DMS53 treated with DMSO at 0.1 percent for 48 hours (cell line): ENCODE measurements around the gene CCDC38.

ENCODE experiments used
- DNase-seq: peaks from one replicate; lab custom pipeline; 2025; ENCODE audit not compliant: unreplicated experiment; lab: John Stamatoyannopoulos, UW

Gene CCDC38

DNA sequence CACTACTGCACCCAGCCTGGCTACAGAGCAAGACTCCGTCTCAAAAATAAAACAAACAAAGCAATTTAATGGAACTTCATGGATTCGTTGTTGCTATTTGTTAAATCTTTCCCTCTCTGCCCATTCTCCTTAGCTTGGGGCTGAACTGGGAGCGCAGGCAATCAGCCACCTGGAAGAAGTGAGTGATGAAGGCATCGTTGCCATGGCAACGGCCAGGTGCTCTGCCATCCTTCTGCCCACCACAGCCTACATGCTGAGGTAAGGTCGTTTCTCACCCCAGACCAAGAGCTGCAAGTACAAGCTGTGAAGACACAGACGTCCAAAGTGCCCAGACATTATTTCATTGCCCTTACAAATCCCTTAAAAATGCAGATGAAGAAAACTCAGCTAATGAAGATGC, 19.8 kb upstream of the CCDC38 start:
- DNase-seq = no peak

DNA sequence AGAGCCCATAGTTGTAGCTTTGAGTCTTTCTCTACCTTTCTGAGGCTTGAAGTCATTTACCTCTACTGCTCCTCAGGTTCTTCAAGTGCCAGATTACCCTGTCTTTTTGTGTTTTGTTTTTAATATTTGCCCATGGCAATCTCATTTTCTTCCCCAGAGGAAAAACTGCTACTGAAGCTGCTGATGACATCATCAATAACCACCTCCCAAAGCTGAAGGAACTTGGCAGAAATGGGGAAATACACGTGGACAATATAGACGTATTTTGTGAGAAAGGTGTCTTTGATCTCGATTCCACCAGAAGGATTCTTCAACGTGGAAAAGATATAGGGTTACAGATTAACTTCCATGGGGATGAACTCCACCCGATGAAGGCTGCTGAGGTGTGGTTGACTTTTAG, 17.8 kb upstream of the CCDC38 start:
- DNase-seq = no peak

DNA sequence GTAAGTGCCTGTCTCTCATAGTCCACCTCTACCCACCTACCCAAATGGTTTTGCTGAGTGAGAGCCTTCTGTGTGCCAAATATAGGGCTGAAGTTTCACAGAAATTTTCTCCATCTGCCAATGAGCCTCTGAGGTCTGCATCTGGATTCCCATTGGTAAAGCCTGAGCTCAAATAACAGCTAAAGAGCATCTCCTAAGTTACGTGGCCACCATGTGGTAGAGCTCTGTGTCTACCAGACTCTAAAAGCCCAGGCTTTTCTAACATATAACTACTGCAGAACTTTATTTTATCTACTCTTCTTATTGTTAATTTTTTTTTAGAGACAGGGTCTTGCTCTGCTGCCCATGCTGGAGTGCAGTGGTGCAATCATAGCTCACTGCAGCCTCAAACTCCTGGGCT, 16.7 kb upstream of the CCDC38 start:
- DNase-seq = peak; percentile 26

DNA sequence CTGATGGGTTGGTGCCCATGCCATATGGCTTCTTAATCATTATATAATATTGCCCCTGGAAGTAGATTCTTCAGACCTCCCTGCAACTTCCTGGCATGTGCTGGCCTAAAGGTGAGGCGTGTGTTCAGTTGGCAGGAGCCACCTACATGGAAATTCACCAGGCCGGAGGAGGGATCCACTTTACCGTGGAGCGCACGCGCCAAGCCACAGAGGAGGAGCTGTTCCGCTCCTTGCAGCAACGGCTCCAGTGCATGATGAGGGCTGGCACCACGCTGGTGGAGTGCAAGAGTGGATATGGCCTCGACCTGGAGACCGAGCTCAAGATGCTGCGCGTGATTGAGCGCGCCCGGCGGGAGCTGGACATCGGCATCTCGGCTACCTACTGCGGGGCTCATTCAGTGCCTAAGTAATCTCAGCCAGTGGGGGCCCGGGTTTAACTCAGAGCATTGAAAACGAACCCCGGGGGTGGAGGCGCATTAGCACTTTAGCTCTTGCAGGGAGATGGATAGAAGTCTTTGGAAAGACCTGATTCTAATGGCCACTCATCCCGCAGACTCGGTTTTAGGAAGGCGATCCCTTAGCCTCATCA, 14.2 kb upstream of the CCDC38 start:
- no peak for DNase-seq

DNA sequence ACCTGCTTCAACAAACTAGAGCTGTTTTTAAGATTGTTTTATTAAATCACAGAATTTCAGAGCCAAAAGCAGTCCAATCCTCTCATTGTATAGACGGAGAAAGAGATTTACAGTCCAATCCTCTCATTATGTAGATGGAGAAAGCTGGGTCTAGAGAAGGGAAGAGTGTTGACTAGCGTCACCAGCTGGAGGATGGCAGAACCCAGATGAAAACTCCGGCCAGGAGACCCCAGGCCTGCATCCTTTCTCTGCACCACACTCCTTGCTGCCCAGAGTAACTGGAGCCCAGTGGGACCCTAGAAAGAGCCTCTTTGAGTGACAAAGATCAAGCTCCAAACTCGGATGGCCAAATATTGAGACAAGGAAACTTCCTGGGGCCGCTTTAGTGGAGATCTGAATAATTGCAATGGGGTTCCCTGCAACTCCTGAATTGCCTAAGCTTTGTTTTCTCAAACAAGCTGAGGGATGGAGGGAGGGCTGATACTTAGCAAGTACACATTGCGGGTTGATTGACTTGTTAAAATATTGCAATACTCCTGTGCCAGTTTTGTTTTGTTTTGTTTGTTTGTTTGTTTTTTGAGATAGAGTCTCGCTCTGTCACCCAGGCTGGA, 13.2 kb upstream of the CCDC38 start:
- DNase-seq = no peak

DNA sequence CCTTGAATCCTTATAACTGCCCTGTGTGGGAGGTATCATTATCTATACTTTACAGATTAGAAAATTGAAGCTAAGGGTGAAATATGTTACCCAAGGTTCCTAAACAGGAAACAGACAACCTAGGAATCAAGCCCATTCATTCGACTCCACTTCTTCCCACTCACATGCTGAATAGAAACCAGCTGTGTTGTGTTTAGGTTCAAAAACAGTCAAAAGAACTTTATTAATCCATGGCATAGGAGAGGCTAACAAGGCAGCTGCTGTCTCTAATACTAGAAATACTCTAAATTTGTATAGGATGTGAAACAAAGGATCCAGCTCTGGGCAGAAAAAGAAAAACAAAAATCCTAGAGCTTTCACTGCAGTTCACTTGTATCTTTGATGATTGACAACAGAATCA, 10.6 kb upstream of the CCDC38 start:
- no peak for DNase-seq

DNA sequence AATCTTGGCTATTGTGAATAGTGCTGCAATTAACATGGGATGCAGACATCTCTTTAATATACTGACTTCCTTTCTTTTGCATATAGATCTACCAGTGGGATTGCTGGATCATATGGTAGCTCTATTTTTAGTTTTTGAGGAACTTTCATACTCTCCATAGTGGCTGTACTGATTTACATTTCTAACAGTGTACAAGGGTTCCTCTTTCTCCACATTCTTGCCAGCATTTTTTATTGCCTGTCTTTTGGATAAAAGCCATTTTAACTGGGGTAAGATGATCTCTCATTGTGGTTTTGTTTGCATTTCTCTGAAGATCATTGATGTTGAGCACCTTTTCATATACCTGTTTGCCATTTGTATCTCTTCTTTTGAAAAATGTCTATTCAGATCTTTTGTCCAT, 9.1 kb upstream of the CCDC38 start:
- no peak for DNase-seq

DNA sequence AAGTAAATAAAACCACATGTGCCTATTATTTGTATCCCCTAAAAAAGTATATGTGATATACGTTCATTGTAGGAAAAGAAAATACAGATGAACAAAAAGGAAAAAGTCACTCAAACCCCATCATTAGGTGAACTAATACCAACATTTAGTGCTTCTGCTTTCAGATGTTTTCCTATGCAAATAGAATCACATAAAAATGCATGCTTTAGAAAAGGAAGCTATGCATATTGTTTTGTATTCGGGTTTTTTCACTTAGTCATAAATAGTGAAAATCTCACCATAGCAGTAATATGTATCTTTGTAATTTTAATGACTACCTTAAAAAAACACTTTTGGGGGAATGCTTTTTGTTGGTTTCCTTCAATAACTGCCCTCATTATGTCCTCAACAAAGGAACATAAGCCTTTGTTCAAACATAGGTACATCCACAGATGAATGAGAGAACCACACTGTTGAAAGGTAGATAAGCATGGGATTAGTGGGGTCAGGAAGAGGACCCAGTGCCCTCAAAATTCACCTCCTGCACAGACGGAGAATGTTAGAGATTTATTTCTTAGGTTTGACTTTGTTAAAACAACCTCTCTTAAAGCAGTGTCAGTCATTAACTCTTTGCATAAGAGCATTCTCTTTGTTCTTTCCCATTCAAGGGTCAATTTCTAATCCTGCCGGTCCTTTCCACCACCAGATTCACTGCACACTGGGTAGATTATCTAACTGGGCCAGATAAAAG, 7.2 kb upstream of the CCDC38 start:
- DNase-seq = peak; percentile 34

DNA sequence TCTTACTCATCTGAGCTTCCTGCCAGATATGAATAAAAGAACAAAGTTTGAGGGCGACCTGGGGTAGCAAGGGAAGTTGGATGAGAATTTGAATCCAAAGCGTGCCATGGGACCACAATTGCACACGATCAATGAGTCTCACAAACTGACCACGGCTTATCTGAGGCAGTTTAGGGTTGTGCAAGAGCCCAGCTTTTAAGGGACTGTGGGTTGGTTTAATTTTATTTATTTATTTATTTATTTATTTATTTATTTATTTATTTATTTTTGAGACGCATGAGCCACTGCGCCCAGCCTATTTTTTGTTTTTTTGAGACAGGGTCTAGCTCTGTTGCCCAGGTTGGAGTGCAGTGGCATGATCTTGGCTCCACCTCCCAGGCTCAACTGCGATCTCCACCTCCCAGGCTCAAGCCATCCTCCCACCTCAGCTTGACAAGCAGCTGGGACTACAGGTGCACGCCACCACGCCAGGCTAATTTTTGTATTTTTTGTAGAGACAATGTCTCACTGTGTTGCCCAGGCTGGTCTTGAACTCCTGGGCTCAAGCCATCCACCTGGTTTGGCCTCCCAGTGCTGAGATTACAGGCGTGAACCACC, 1.8 kb upstream of the CCDC38 start:
- no peak for DNase-seq

DNA sequence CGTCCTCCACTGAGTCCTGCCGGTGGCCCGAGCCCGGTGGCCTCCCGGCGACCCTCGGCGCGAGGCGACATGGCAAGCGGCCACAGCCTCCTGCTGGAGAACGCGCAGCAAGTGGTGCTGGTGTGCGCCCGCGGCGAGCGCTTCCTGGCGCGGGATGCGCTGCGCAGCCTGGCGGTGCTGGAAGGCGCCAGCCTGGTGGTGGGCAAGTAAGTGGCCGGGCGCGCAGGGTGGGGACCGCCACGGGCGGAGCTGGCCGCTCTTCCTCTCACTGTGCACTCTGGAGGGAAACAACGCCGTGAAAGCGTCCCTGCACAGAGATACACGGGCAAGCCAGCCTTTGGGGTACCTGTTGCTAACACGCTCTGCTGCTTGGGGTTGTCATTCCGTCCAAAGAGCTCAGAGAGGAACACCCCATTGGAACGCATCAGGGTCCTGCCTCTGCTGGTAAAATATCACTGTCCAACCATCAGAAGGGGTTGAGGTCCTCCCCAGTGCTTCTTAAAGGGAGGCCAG, 972 bp upstream of the CCDC38 start, which contains the start of gene AMDHD1:
Gene AMDHD1 (plus strand): TSS at position 2 of the 513 bp plus-strand sequence. CDS start 68 bp downstream, at position 70.
- DNase-seq = peak; percentile 41

DNA sequence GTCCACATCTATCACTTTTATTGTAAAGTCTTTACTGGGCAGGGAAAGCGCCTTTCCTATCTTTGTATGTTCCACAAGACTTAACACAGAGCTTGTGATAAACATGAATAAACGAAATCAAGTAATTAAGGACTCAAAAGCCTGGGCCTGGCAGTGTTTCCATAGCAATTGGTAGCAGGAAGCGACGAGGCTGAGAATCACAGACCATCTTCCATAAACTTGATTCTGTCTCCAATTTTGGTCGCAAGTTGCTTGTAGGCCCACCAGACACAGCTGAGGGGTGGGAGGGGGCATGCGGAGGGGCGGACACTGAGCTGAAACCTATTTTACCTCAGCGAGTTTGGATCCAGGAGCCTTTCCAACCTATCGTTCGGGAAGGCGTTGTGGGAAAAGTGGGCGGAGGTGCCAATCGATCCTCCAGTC, 302 bp downstream of the CCDC38 start:
- DNase-seq = no peak

DNA sequence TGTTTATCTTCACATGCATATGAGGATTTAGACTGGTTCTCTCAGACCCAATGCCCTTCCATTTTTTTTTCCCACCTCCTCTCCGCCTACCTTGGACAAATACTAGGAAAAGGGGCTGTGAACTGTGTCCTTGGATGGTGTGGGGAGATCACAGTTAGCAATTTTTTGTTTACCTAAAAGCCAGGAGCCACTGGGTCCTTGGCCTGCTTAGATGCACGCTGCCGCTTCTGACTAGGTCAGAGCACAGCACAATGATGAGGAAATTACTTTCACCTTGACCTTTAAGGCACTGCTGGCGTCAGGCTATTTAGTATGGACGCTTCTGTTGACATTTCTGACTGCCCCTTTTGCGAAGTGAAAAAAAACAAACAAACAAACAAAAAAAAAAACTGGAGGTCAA, 1.9 kb downstream of the CCDC38 start:
- DNase-seq = no peak

DNA sequence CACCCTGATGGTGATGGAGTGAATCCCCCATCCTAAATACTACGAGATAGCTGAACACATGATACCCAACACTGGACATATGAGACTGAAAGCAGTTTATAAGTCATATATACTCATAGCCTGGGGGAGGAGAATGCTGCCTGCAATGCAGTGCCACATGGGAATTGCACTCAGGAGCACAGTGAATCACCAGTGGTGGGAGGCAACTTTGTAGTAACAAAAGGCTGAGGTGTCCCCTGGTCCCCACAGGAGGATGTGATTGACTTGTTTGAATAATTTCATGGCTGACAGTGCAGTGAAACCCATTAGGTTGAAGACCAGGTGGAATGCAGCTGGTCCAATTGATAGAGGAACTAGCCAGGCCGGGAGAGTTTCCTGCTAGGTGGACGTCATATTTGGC, 20.2 kb downstream of the CCDC38 start:
- DNase-seq = no peak

DNA sequence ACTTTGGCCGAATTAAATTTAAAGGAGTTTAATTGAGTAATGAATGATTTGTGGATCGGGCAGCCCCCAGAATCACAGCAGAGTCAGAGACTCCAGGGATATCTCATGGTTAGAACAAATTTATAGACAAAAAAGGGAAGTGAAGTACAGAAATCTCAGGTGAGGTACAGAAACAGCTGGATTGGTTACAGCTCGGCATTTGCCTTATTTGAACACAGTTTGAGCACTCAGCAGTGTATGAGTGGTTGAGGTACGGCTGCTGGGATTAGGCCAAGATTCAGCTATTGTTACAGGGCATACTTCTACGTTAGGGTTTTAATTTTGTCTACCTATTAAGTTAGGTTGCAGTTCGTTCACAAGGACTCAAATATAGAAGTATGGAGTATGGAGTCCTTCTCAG, 23.3 kb downstream of the CCDC38 start:
- DNase-seq = no peak

DNA sequence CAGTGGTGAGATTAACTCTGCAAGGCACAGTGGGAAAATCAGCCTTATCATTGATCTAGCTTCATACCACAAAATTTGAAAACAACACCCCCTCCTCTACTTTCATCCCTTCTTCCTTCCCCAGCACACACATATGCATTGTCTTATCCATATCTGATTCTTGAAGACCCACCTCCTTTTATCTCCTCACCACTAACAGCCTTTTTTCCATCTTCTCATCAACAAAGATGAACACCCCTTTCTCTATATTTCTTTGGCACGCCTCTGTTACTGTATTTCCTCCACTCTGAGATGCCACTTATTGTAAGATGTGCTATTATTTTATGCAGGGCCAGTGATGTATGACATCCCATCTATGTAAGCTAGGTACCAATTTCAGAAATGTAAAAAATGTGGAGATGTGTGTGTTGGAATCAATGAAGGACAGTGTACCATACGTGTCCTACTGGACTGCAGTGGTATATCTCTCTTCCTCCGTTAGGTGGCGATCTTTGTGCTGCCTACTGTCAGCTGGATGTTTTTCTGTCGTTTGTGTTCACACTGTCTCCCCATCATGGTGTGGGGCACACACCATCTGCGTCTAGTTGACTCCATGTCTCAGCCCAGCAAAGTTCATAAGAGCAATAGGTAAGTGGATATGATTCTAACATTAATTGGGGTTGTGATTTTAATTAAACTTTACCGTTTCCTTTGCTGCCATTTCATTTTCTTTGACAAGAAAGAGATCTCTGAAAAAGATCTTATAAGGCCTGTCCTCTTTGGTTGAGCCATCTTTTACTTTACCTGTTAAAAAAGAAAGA, 24.0 kb downstream of the CCDC38 start:
- peak; percentile 81 for DNase-seq

DNA sequence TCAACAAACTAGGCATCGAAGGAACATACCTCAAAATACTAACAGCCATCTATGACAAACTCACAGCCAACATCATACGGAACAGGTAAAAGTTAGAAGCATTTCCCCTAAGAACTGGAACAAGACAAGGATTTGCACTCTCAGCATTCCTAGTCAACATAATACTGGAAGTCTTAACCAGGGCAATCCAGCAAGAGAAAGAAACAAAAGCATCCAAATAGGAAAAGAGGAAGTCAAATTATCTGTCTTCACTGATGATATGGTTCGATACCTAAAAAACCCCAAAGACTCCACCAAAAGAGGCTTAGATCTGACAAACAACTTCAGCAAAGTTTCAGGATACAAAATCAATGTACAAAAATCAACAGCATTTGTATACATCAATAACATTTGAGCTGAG, 32.5 kb downstream of the CCDC38 start:
- DNase-seq = no peak

DNA sequence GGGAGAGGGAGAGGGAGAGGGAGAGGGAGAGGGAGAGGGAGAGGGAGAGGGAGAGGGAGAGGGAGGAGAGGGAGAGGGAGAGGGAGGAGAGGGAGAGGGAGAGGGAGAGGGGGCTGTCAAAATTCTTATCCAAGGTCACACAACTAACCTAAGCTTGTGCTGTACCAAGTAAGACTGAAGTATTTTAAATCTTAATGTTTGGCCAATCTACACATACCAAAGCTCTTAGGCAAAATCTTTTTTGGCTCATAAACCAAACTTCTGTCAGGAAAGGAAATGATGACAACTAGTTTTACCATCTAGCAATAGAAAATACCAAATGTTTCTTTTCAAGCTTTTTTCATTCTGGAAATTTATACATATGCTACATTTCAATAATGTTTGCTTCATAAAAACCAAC, 33.8 kb downstream of the CCDC38 start:
- DNase-seq = no peak

DNA sequence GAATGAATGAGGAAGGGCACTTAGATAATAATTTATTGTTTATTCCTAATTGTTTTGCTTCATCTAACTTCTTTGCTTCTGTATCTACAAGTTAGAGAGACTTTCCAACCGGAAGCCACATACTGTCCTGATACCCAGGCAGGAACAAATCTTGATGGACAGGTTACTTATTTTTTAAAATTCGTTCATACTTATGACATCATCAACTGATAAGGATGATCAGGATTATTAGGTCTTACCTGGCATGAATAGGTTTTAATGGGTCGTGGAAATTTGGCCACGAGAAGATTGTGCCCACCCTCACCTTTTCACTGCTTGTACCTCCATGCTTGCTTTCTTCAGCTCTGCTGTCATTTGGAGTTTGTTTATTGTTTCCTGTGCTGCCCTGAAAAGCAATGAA, 44.3 kb downstream of the CCDC38 start:
- no peak for DNase-seq

DNA sequence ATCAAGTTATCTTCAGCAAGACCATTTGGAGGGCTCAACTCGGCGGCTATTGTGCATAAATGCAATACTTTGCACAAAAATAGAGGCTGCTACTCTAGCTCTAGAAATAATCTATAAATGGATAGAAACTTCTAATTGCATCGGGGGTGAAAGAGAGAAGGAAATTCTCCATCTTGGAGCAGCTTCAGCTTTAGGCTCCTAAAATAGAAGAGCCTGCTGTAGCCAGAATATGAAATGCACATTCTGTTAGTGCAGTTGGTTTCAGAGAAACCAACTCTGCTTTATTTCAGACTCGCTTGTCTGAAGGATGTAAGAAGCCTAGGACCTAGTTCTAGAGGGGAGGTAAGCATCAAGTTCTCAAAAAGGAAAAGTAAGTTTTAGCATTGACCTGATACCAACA, 45.6 kb downstream of the CCDC38 start:
- DNase-seq = no peak

DNA sequence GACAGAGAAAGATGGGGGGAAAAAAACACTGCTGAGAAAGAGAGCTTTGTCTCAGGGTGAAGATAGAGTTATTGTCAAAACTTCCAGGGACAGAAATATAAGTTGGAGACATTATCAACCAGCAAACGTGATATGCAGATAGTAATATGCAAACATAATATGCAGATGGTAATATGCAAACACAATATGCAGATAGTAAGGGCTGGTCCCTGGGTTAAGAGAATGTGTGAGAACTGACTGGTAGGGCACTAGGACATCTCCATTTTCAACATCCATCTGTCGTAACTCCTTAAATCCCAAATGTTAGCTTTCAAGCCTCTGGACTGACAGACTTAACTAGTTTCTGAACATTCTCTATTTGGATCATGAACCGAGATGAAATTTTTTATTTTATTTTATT, 51.5 kb downstream of the CCDC38 start:
- no peak for DNase-seq

DNA sequence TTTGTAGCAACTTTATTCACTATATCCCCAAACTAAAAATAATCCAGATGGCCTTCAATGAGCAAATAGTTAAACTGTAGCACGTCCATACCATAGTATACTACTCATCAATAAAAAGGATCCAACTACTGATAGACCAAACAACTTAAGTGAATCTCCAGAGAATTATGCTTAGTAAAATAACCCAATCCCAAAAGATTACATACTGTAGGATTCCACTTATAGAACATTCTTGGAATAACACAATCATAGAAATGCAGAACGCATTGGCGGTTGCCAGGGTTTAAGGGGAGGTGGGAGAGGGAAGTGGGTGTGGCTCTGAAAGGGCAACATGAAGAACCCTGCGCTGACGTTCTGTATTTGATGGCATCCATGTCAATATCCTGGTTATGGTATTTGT, 55.1 kb downstream of the CCDC38 start:
- DNase-seq = no peak
